ENCODE results near the gene UMPS.
"Not testable (repeated sequence)": the region's sequence is repeated elsewhere in the genome, so short reads cannot be mapped to it uniquely, and the experiment has no call there.

UMPS gene

DNA sequence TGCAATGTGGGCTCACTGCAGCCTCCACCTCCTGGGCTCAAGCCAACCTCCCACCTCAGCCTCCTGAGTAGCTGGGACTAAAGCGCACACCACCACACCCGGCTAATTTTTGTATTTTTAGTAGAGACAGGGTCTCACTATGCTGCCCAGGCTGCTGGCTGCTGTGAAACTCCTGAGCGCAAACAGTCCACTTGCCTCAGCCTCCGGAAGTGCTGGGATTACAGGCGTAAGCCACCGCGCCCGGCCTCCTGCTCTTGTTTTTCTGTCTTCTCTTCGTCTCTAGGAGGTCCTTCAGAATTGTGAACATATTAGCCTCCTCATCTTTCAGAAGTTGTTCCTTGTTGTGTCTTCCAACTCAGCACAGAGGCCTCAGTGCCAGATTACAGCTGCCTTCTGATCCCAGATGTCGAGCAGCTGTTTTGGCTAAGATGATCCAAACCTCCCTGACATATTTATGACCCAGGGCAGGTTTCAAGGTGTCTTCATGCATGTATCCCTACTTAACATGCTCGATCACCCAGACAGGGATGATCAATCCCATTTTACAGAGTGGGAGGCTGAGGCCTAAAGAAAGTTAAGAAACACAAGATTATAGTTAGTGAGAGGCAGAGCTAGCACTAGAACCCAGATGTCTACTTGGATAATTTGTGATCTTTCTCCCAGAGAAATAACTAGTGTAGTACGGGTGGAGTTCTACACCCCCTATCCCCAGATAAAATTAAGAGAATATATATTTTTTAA, 32.1 kb upstream of the UMPS start:
- H3K36me3 Mint-ChIP-seq (ENCODE audit: low read depth): no peaks in the 10 kb centered on the region
- no peak for DNase-seq (ENCODE audit: low spot score)
- peaks cover 30% of the 10 kb centered on the region for H3K27me3 Mint-ChIP-seq (ENCODE audit: low read depth)
- no peaks in the 10 kb centered on the region for H3K9me3 Mint-ChIP-seq
- H3K27ac Mint-ChIP-seq: no peak overlapping the region
- no peaks in the 10 kb centered on the region for H3K4me1 Mint-ChIP-seq (ENCODE audit: low read depth)
- H3K4me3 Mint-ChIP-seq: no peak overlapping the region

DNA sequence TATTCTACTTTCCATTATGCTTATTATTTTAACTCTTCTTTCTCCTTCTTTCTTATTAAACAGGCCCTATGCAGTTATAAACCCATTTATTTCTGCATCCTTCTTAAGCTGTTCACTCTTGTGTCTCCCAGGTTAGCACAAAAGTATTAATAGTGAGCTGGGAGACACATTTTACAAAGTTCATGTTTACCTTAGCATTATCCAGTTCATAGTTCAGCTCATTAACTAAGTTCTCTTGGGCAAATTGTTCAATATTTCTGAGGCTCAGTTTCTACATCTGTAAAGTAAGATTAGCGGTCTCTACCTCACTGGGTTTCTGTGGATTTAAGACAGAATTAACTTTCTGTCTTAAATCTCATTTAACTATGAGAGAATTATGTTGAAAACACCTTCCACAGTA, 31.2 kb upstream of the UMPS start:
- H3K27me3 Mint-ChIP-seq (ENCODE audit: low read depth): peaks cover 28% of the 10 kb centered on the region
- H3K27ac Mint-ChIP-seq: no peak overlapping the region
- no peaks in the 10 kb centered on the region for H3K9me3 Mint-ChIP-seq
- no peaks in the 10 kb centered on the region for H3K36me3 Mint-ChIP-seq (ENCODE audit: low read depth)
- H3K4me1 Mint-ChIP-seq (ENCODE audit: low read depth): no peaks in the 10 kb centered on the region
- H3K4me3 Mint-ChIP-seq: no peak overlapping the region
- DNase-seq (ENCODE audit: low spot score): no peak

DNA sequence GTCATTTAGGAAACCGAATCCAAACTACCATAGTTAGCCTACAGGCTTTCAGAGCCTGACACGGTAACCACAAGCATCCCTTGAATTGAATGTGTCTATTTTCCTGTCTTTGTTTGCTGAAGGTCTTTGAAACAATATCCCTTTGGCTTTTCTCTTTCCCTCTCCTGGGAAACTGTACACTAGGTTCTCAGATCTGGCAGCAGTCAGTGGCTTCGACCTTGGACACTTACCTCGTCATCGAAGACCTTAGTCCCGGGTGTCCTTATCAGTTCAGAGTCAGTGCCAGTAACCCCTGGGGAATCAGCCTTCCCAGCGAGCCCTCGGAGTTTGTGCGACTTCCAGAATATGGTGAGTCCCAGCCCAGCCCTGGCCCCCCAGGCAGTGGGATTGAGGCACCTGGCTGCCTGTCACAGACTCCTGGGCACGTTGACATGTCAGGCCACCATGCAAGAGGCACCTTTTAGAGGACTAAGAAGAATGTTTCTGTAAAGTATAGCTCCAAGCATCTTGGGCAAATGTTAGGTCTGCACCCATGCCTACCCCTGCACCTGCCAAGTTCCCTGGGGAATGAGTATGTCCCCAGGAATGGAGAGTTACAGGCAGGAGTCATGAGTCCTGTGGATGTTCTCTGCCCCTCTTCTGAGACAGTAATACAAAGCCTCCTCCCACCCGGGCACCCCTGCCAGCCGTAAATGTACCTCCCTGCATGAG, 30.4 kb upstream of the UMPS start:
- Mint-ChIP-seq H3K27ac (no peak overlapping the region), H3K27me3 (ENCODE audit: low read depth) (peaks cover 29% of the 10 kb centered on the region), H3K9me3 (no peaks in the 10 kb centered on the region), H3K4me3 (no peak overlapping the region), H3K36me3 (ENCODE audit: low read depth) (no peaks in the 10 kb centered on the region), H3K4me1 (ENCODE audit: low read depth) (no peaks in the 10 kb centered on the region)
- no peak for DNase-seq (ENCODE audit: low spot score)

- DNase-seq (ENCODE audit: low spot score): no peak
Measured at GRCh38 chr3:124700880-124701684, 29.2 kb upstream of the UMPS start.

DNA sequence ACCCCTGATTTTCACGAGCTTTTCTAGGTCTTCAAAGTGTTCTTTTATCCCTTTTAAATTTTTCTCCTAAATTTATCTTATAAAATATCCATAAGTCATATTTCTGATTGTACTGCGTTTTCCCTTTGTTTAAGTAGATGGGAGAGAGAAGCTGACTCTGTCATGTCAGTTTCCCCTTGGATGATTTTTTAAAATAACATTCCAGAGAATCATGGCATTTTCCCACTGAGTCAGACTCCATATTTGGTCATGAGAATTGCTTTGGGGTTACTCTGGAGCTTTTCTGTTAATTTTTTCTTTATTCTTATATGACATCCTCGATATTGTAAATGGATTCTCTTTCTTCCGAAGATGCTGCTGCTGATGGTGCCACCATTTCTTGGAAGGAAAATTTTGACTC, 28.6 kb upstream of the UMPS start:
- H3K36me3 Mint-ChIP-seq (ENCODE audit: low read depth): no peaks in the 10 kb centered on the region
- H3K4me1 Mint-ChIP-seq (ENCODE audit: low read depth): no peaks in the 10 kb centered on the region
- H3K27ac Mint-ChIP-seq: no peak overlapping the region
- no peak for DNase-seq (ENCODE audit: low spot score)
- no peaks in the 10 kb centered on the region for H3K9me3 Mint-ChIP-seq
- peaks cover 27% of the 10 kb centered on the region for H3K27me3 Mint-ChIP-seq (ENCODE audit: low read depth)
- no peak overlapping the region for H3K4me3 Mint-ChIP-seq

More at GRCh38 chr3:124700880-124701684, 29.2 kb upstream of the UMPS start:
- H3K27me3 Mint-ChIP-seq (ENCODE audit: low read depth): peaks cover 29% of the 10 kb centered on the region
- H3K9me3 Mint-ChIP-seq: no peaks in the 10 kb centered on the region
- no peak overlapping the region for H3K27ac Mint-ChIP-seq
- no peaks in the 10 kb centered on the region for H3K36me3 Mint-ChIP-seq (ENCODE audit: low read depth)
- H3K4me3 Mint-ChIP-seq: no peak overlapping the region
- no peaks in the 10 kb centered on the region for H3K4me1 Mint-ChIP-seq (ENCODE audit: low read depth)

DNA sequence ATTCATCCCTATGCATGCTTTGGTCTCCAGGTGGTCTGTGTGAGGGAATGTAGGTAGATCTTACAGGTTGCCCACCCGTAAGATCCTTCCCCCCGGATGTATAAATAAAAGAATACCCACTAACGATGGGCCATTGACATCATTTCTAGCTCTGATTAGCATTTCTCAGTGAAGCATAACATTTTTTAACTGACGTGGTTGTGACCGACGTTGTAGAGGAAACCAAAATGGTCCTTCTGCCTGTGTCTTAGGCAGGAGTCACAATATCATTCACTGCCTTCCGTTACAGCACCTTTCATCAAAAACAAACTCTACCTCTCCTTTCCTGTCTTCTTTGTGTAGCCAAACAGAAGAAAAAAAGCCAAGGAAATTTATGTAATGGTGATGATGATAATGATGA, 27.3 kb upstream of the UMPS start:
- no peak for DNase-seq (ENCODE audit: low spot score)

DNA sequence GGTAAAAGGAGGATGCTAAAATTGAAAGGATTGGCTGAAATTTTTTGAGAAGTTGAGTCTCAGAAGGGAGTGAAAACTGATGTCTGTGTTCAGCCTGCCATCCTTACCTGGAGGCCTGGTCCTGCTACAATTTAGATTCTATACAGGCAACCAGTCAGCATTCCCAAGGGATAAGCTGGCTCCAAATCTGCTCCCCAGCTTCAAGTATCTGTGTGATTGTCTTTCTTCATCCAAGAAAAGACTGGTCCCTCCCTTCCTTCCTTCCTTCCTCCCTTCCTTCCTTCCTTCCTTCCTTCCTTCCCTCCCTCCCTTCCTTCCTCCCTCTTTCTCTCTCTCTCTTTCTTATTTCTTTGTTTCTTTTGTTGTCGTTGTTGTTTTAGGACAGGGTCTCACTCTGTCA, 24.7 kb upstream of the UMPS start:
- no peaks in the 10 kb centered on the region for H3K36me3 Mint-ChIP-seq (ENCODE audit: low read depth)
- no peak overlapping the region for H3K4me3 Mint-ChIP-seq
- peaks cover 39% of the 10 kb centered on the region for H3K27me3 Mint-ChIP-seq (ENCODE audit: low read depth)
- H3K27ac Mint-ChIP-seq: no peak overlapping the region
- H3K4me1 Mint-ChIP-seq (ENCODE audit: low read depth): no peaks in the 10 kb centered on the region
- no peak for DNase-seq (ENCODE audit: low spot score)
- H3K9me3 Mint-ChIP-seq: no peaks in the 10 kb centered on the region

More for the DNA sequence above, 27.3 kb upstream of the UMPS start:
- Mint-ChIP-seq H3K36me3 (ENCODE audit: low read depth) (no peaks in the 10 kb centered on the region), H3K4me1 (ENCODE audit: low read depth) (no peaks in the 10 kb centered on the region), H3K27ac (no peak overlapping the region), H3K27me3 (ENCODE audit: low read depth) (peaks cover 30% of the 10 kb centered on the region), H3K4me3 (no peak overlapping the region), H3K9me3 (no peaks in the 10 kb centered on the region)

DNA sequence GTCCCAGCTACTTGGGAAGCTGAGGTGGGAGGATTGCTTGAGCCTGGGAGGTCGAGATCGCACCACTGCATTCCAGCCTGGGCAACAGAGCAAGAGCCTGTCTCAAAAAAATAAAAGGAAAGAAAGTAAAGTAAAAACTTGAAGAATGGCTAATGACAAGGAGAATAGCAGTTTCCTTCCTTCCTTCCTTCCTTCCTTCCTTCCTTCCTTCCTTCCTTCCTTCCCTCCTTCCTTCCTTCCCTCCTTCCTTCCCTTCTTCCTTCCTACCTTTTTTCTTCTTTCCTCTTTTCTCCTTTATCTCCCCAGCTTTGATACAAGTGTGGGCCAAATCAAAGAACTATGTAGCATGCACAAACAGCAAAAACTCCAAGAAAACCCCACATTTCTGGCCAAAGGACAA, 23.0 kb upstream of the UMPS start:
- DNase-seq (ENCODE audit: low spot score); H3K9me3 Mint-ChIP-seq; H3K27ac Mint-ChIP-seq; H3K4me3 Mint-ChIP-seq; H3K4me1 Mint-ChIP-seq (ENCODE audit: low read depth); H3K36me3 Mint-ChIP-seq (ENCODE audit: low read depth): not testable (repeated sequence)
- H3K27me3 Mint-ChIP-seq (ENCODE audit: low read depth): peaks cover 41% of the 10 kb centered on the region

- H3K4me1 Mint-ChIP-seq (ENCODE audit: low read depth): no peaks in the 10 kb centered on the region
- no peak for DNase-seq (ENCODE audit: low spot score)
- H3K27ac Mint-ChIP-seq: no peak overlapping the region
- H3K9me3 Mint-ChIP-seq: no peaks in the 10 kb centered on the region
- H3K4me3 Mint-ChIP-seq: no peak overlapping the region
- peaks cover 38% of the 10 kb centered on the region for H3K27me3 Mint-ChIP-seq (ENCODE audit: low read depth)
- no peaks in the 10 kb centered on the region for H3K36me3 Mint-ChIP-seq (ENCODE audit: low read depth)
Measured at GRCh38 chr3:124707656-124708062, 22.6 kb upstream of the UMPS start.

GRCh38 chr3:124714223-124714853, 15.9 kb upstream of the UMPS start:
- H3K27ac Mint-ChIP-seq: no peak overlapping the region
- DNase-seq (ENCODE audit: low spot score): no peak
- no peaks in the 10 kb centered on the region for H3K9me3 Mint-ChIP-seq
- no peak overlapping the region for H3K4me3 Mint-ChIP-seq
- H3K36me3 Mint-ChIP-seq (ENCODE audit: low read depth): no peaks in the 10 kb centered on the region
- H3K27me3 Mint-ChIP-seq (ENCODE audit: low read depth): peaks cover 26% of the 10 kb centered on the region
- H3K4me1 Mint-ChIP-seq (ENCODE audit: low read depth): no peaks in the 10 kb centered on the region

DNA sequence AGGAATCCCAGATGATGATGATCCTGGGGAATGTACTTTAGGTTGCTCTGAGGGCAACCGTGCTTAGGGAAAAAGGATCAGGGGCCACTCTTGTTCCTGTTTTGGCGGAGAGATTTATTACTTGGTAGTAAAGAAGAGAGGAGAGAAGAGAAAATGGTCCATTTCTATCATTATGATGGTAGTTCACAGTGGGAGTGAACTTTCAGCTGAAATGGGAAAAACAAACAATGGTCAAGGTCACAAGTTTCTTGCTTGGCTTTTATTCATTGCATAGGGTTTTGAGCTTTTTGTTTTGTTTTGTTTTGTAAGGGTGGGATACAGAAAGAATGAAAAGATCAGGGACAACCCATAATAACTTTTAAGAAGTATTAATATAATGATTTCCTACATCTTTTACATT, 7.7 kb upstream of the UMPS start:
- Mint-ChIP-seq H3K27me3 (ENCODE audit: low read depth) (peaks cover 51% of the 10 kb centered on the region), H3K36me3 (ENCODE audit: low read depth) (no peaks in the 10 kb centered on the region), H3K27ac (no peak overlapping the region), H3K4me3 (no peak overlapping the region), H3K4me1 (ENCODE audit: low read depth) (no peaks in the 10 kb centered on the region), H3K9me3 (no peaks in the 10 kb centered on the region)
- no peak for DNase-seq (ENCODE audit: low spot score)

GRCh38 chr3:124730941-124731297, 667 bp downstream of the UMPS start:
- no peak for DNase-seq (ENCODE audit: low spot score)
- H3K4me1 Mint-ChIP-seq (ENCODE audit: low read depth): peaks cover 27% of the 10 kb centered on the region
- H3K9me3 Mint-ChIP-seq: peaks cover 7% of the 10 kb centered on the region

DNA sequence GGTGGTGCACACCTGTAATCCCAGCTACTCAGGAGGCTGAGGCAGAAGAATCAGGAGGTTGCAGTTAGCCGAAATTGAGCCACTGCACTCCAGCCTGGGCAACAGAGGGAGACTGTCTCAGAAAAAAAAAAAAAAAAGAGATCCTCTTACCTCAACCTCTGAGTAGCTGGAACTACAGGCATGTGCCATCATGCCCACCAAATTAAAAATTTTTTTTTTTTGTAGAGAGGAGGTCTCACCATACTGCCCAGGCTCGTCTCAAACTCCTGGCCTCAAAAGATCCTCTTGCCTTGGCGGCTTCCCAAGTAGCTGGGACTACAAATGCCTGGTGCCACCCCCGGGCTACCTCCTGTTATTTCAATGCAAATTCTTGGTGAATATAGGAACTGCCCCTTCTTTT, 1.5 kb downstream of the UMPS start:
- H3K27me3 Mint-ChIP-seq (ENCODE audit: low read depth): peaks cover 15% of the 10 kb centered on the region
- peak overlapping the region; percentile 100 for H3K4me3 Mint-ChIP-seq
- H3K36me3 Mint-ChIP-seq (ENCODE audit: low read depth): peaks cover 17% of the 10 kb centered on the region
- H3K9me3 Mint-ChIP-seq: peaks cover 7% of the 10 kb centered on the region
- H3K4me1 Mint-ChIP-seq (ENCODE audit: low read depth): peaks cover 27% of the 10 kb centered on the region
- DNase-seq (ENCODE audit: low spot score): no peak
- peak overlapping the region; percentile 21 for H3K27ac Mint-ChIP-seq

More at GRCh38 chr3:124730941-124731297, 667 bp downstream of the UMPS start:
- peaks cover 17% of the 10 kb centered on the region for H3K27me3 Mint-ChIP-seq (ENCODE audit: low read depth)
- peak overlapping the region; percentile 99 for H3K27ac Mint-ChIP-seq
- peak overlapping the region; percentile 100 for H3K4me3 Mint-ChIP-seq
- peaks cover 17% of the 10 kb centered on the region for H3K36me3 Mint-ChIP-seq (ENCODE audit: low read depth)

- no peak for DNase-seq (ENCODE audit: low spot score)
Measured at GRCh38 chr3:124741027-124741426, 10.8 kb downstream of the UMPS start.

More at GRCh38 chr3:124741027-124741426, 10.8 kb downstream of the UMPS start:
- Mint-ChIP-seq H3K4me1 (ENCODE audit: low read depth) (no peaks in the 10 kb centered on the region), H3K27me3 (ENCODE audit: low read depth) (no peaks in the 10 kb centered on the region), H3K4me3 (no peak overlapping the region), H3K36me3 (ENCODE audit: low read depth) (peaks cover 41% of the 10 kb centered on the region), H3K9me3 (no peaks in the 10 kb centered on the region), H3K27ac (no peak overlapping the region)
